Stimulated activated CD4-positive, alpha-beta T cell treated with anti-CD3 and anti-CD28 coated beads, Interleukin-4, amount 100 ng/mL, for 24 hours (primary cell): ENCODE data around the gene NOM1.

ENCODE experiments used
- DNase-seq: peaks from one replicate; pipeline ENCODE4 v3.0.0-alpha.2; 2020

Gene NOM1

GRCh38 chr7:157017603-157018327 lies 68.3 kb downstream of the NOM1 start:
- DNase-seq, result no peak

GRCh38 chr7:157018328-157018996 lies 69.0 kb downstream of the NOM1 start:
- no peak for DNase-seq

- DNase-seq, result no peak
Measured at GRCh38 chr7:157018997-157019608, 69.6 kb downstream of the NOM1 start.

GRCh38 chr7:157019718-157020451 lies 70.4 kb downstream of the NOM1 start:
- DNase-seq, result no peak

- DNase-seq, result no peak
Measured at GRCh38 chr7:157020514-157021070, 71.1 kb downstream of the NOM1 start.

GRCh38 chr7:157021071-157021870 lies 71.8 kb downstream of the NOM1 start:
- DNase-seq, result no peak

GRCh38 chr7:157021871-157022680 lies 72.6 kb downstream of the NOM1 start:
- no peak for DNase-seq
